SK-N-SH (cell line): ENCODE measurements around the gene DDX31. TPM values are rescaled to one million over a fixed set of nuclear protein-coding genes. Genes with fewer than 3 reads are reported as not detected.
"Not testable (repeated sequence)": the region's sequence is repeated elsewhere in the genome, so short reads cannot be mapped to it uniquely, and the experiment has no call there.

Experiments used
- CTCF ChIA-PET: fragments of 300-600, 350-600 bp; formaldehyde crosslinking; extraction: SDS; loops from one replicate; lab custom pipeline; 2021; lab: Yijun Ruan, JAX
- POLR2A ChIA-PET: fragments of 350-600 bp; sonication (Branson Sonifier 250); formaldehyde crosslinking; extraction: SDS; loops from one replicate; lab custom pipeline; 2020; ENCODE audit warnings: antibody characterized with exemption, inconsistent platforms; lab: Yijun Ruan, JAX
- DNase-seq: peaks from one replicate; pipeline ENCODE4 v3.0.0; 2012
- H2AFZ ChIP-seq: fragments of 200-600 bp; sonication (generic); 2 replicates; pipeline ENCODE4 v1.8.1; 2016; ENCODE audit warnings: antibody characterized with exemption, mild to moderate bottlenecking, low read depth
- H3F3A ChIP-seq: fragments of 200-600 bp; sonication (generic); replicated peaks from 2 replicates; pipeline ENCODE3; 2016; ENCODE audit warnings: antibody characterized with exemption, mild to moderate bottlenecking; ENCODE audit not compliant: insufficient read depth
- H3K27ac ChIP-seq, 2 experiments: fragments of 200-500 bp in 1 of 2; fragments of 200-600 bp in 1 of 2; sonication (Bioruptor generic) in 1 of 2; sonication (generic), shearing (Covaris generic) in 1 of 2; 2 replicates each; pipeline versions ENCODE4 v1.5.1 to v1.6.1; 2014 to 2016; ENCODE audit warnings: low read depth in 2 of 2, inconsistent platforms in 1 of 2, low read length in 1 of 2, mild to moderate bottlenecking in 1 of 2, mixed read lengths in 1 of 2
- H3K27me3 ChIP-seq: fragments of 200-600 bp; sonication (generic), shearing (Covaris generic); 2 replicates; pipeline ENCODE4 v1.6.1; 2016; ENCODE audit warnings: mixed run types; ENCODE audit not compliant: insufficient read depth
- H3K36me3 ChIP-seq, 2 experiments: fragments of 200-500 bp in 1 of 2; fragments of 200-600 bp in 1 of 2; sonication (Bioruptor generic) in 1 of 2; sonication (generic) in 1 of 2; replicated peaks in 1 of 2; 2 replicates each; pipeline versions ENCODE3 to v1.5.1; 2014 to 2016; ENCODE audit warnings: low read length in 1 of 2, mild to moderate bottlenecking in 1 of 2; ENCODE audit not compliant: insufficient read depth in 2 of 2, control insufficient read depth in 1 of 2
- H3K4me1 ChIP-seq, 2 experiments: fragments of 200-500 bp in 1 of 2; fragments of 200-600 bp in 1 of 2; sonication (Bioruptor generic) in 1 of 2; sonication (generic), shearing (Covaris generic) in 1 of 2; 2 replicates each; pipeline versions ENCODE4 v1.5.1 to v1.6.1; 2014 to 2016; ENCODE audit warnings: low read depth in 1 of 2, low read length in 1 of 2, mixed run types in 1 of 2; ENCODE audit not compliant: insufficient read depth in 2 of 2, control insufficient read depth in 1 of 2
- H3K4me2 ChIP-seq: fragments of 200-600 bp; sonication (generic), shearing (Covaris generic); 2 replicates; pipeline ENCODE4 v1.6.1; 2017; ENCODE audit warnings: mixed run types
- H3K4me3 ChIP-seq, 2 experiments: fragments of 200-500 bp in 1 of 2; fragments of 200-600 bp in 1 of 2; sonication (Bioruptor generic) in 1 of 2; sonication (generic), shearing (Covaris generic) in 1 of 2; 2 replicates each; pipeline versions ENCODE4 v1.5.1 to v1.8.1; 2014 to 2016; ENCODE audit warnings: low read depth in 2 of 2, inconsistent platforms in 1 of 2, low read length in 1 of 2, mild to moderate bottlenecking in 1 of 2, mixed read lengths in 1 of 2, moderate library complexity in 1 of 2
- H3K79me2 ChIP-seq: fragments of 200-600 bp; sonication (generic); 2 replicates; pipeline ENCODE4 v1.8.1; 2017; ENCODE audit warnings: mild to moderate bottlenecking; ENCODE audit not compliant: insufficient read depth
- H3K9ac ChIP-seq: fragments of 200-600 bp; sonication (generic); 2 replicates; pipeline ENCODE4 v1.6.1; 2017; ENCODE audit warnings: mixed run types
- H3K9me2 ChIP-seq: fragments of 200-600 bp; sonication (generic); 2 replicates; pipeline ENCODE4 v1.6.1; 2017; ENCODE audit warnings: mixed run types
- H3K9me3 ChIP-seq: fragments of 200-600 bp; sonication (generic); 2 replicates; pipeline ENCODE4 v1.6.1; 2017; ENCODE audit warnings: mixed run types, mild to moderate bottlenecking, moderate library complexity
- H4K20me1 ChIP-seq: fragments of 200-600 bp; sonication (generic); 2 replicates; pipeline ENCODE4 v1.6.1; 2017; ENCODE audit warnings: mild to moderate bottlenecking, mixed run types; ENCODE audit not compliant: insufficient read depth
- CTCF ChIP-seq: fragments of 200-600 bp; sonication (generic); IDR thresholded peaks from 2 replicates; pipeline ENCODE4 v1.6.1; 2017; ENCODE audit warnings: antibody characterized with exemption, mild to moderate bottlenecking, moderate library complexity
- ELF1 ChIP-seq: IDR thresholded peaks from 2 replicates; pipeline ENCODE4 v1.4.0; 2012
- FOXM1 ChIP-seq: IDR thresholded peaks from 2 replicates; pipeline ENCODE4 v1.4.0; 2012; ENCODE audit warnings: low read depth, mild to moderate bottlenecking
- GATA2 ChIP-seq: sonication (generic); formaldehyde crosslinking; IDR thresholded peaks from 2 replicates; pipeline ENCODE4 v1.5.0; 2020; ENCODE audit warnings: mild to moderate bottlenecking, missing genetic modification reagents
- IRF3 ChIP-seq: fragments of 150-350 bp; IDR thresholded peaks from 2 replicates; pipeline ENCODE4 v1.6.1; 2016; ENCODE audit warnings: mild to moderate bottlenecking, low read depth, low read length
- MAX ChIP-seq: IDR thresholded peaks from 2 replicates; pipeline ENCODE4 v1.4.0; 2012; ENCODE audit warnings: low read depth
- NRF1 ChIP-seq: IDR thresholded peaks from 2 replicates; pipeline ENCODE4 v1.6.1; 2012; ENCODE audit warnings: low read depth, mild to moderate bottlenecking, low read length
- PBX3 ChIP-seq: IDR thresholded peaks from 2 replicates; pipeline ENCODE4; 2012
- POLR2AphosphoS5 ChIP-seq: IDR thresholded peaks from 2 replicates; pipeline ENCODE4 v1.6.1; 2012; ENCODE audit warnings: low read depth, low read length
- RAD21 ChIP-seq: IDR thresholded peaks from 2 replicates; pipeline ENCODE4 v1.6.1; 2012; ENCODE audit warnings: mild to moderate bottlenecking, low read length
- RCOR1 ChIP-seq: fragments of 150-350 bp; IDR thresholded peaks from 2 replicates; pipeline ENCODE4 v1.6.1; 2017; ENCODE audit warnings: antibody characterized with exemption, low read length
- REST ChIP-seq: IDR thresholded peaks from 2 replicates; pipeline ENCODE4 v1.6.1; 2012; ENCODE audit warnings: mild to moderate bottlenecking, low read depth, low read length, moderate library complexity
- TAF1 ChIP-seq: IDR thresholded peaks from 2 replicates; pipeline ENCODE4 v1.6.1; 2012; ENCODE audit warnings: low read depth, mild to moderate bottlenecking, low read length, moderate library complexity, borderline replicate concordance
- TCF12 ChIP-seq: IDR thresholded peaks from 2 replicates; pipeline ENCODE4 v1.4.0; 2012
- USF2 ChIP-seq: fragments of 150-350 bp; IDR thresholded peaks from 2 replicates; pipeline ENCODE4 v1.6.1; 2017; ENCODE audit warnings: antibody characterized with exemption, low read length, low read depth, borderline replicate concordance
- WGBS: methylation state at CpG from one replicate; pipeline ENCODE4 v1.1.6; 2017; ENCODE audit warnings: low lambda C conversion rate; 5-methylcytosine and 5-hydroxymethylcytosine counted together
- polyA plus RNA-seq, 3 experiments: library from polyadenylated mRNA; depleted of rRNA; stranded (reverse); fragments of >200 nt; gene quantifications; 2 replicates each; pipeline ENCODE4 v1.2.3, GENCODE V29; 2012

The DDX31 gene
- polyA plus RNA-seq, 1 of the 3 experiments (the other 2 are of a cell fraction) = 13.9 TPM

GRCh38 chr9:132571806-132572600 is 97.8 kb downstream of the DDX31 start (continued):
- no peak for TF ChIP-seq MAX
- no peak for TF ChIP-seq GATA2 (CRISPR knock-in tag)
- TF ChIP-seq RAD21 = no peak
- no peak for TF ChIP-seq POLR2AphosphoS5
- no peak for TF ChIP-seq FOXM1
- no peak for TF ChIP-seq ELF1
- no peak for TF ChIP-seq TAF1

GRCh38 chr9:132568787-132569186 is 101.0 kb downstream of the DDX31 start:
- H3K4me3 ChIP-seq, POLR2A ChIA-PET, H3K9me2 ChIP-seq, H3K4me1 ChIP-seq, H4K20me1 ChIP-seq, H3F3A ChIP-seq, H3K4me2 ChIP-seq, H3K36me3 ChIP-seq, H3K27me3 ChIP-seq, H3K9ac ChIP-seq, H3K9me3 ChIP-seq, DNase-seq, H3K27ac ChIP-seq, H3K79me2 ChIP-seq, H2AFZ ChIP-seq: not testable (repeated sequence)
- CTCF ChIA-PET = interaction anchor here (0.6 to 2.2 kb wide), 2 partner anchors 22 to 259 kb away, joined by 3 to 7 read pairs; no protein-coding TSS in a partner anchor
- 34% methylated on average over 2 of the region's 2 CpGs for whole genome bisulfite sequencing

- peaks cover 0 to 16% of the 10 kb centered on the region in 2 experiments; a peak in 1 of 4 replicates for H3K4me1 ChIP-seq
- H3F3A ChIP-seq = no peaks in the 10 kb centered on the region
- H3K79me2 ChIP-seq = no peaks in the 10 kb centered on the region
- H3K27ac ChIP-seq = no peak overlapping the region
- no peaks in the 10 kb centered on the region for H3K27me3 ChIP-seq
- DNase-seq = no peak
- H4K20me1 ChIP-seq = no peaks in the 10 kb centered on the region
- H3K9me3 ChIP-seq = no peaks in the 10 kb centered on the region
- POLR2A ChIA-PET = no interaction called here
- CTCF ChIA-PET = interaction anchor here (0.8 to 2.2 kb wide), 3 partner anchors 10 to 18 kb away, joined by 3 to 8 read pairs (median 6); no protein-coding TSS in a partner anchor
- 80% methylated on average over 6 of the region's 6 CpGs for WGBS
- H3K4me2 ChIP-seq = no peak overlapping the region
- no peaks in the 10 kb centered on the region for H3K9me2 ChIP-seq
- no peak overlapping the region for H3K9ac ChIP-seq
- no peaks in the 10 kb centered on the region for H3K36me3 ChIP-seq
- H3K4me3 ChIP-seq = no peak overlapping the region
- H2AFZ ChIP-seq = no peak overlapping the region
- TF ChIP-seq TCF12 (no peak), USF2 (no peak), IRF3 (no peak), REST (no peak), CTCF (no peak), RCOR1 (no peak), PBX3 (no peak), NRF1 (no peak)
Measured at GRCh38 chr9:132564526-132564925, 105.3 kb downstream of the DDX31 start.
